NT2/D1 (cell line): ENCODE data around the gene CYB561D2.

Source experiments
- DNase-seq: peaks from one replicate; pipeline ENCODE4 v3.0.0-alpha.2; 2011; ENCODE audit warnings: low read depth, low spot score
- H3K27me3 ChIP-seq: 2 replicates; pipeline ENCODE4 v1.6.0; 2011; ENCODE audit warnings: mild to moderate bottlenecking; ENCODE audit not compliant: insufficient read length, insufficient read depth
- H3K36me3 ChIP-seq: 2 replicates; pipeline ENCODE4 v1.6.1; 2011; ENCODE audit warnings: mild to moderate bottlenecking, low read length, mixed read lengths; ENCODE audit not compliant: insufficient read depth, insufficient read length
- H3K4me1 ChIP-seq: 2 replicates; pipeline ENCODE4 v1.5.1; 2011; ENCODE audit not compliant: insufficient read depth, insufficient read length
- H3K4me3 ChIP-seq: 2 replicates; pipeline ENCODE4 v1.5.1; 2011; ENCODE audit warnings: low read depth; ENCODE audit not compliant: insufficient read length
- H3K9ac ChIP-seq: 2 replicates; pipeline ENCODE4 v1.6.0; 2011; ENCODE audit warnings: low read depth; ENCODE audit not compliant: insufficient read length
- H3K9me3 ChIP-seq: 2 replicates; pipeline ENCODE4 v1.5.1; 2011; ENCODE audit warnings: mild to moderate bottlenecking, low read length; ENCODE audit not compliant: insufficient read depth
- SUZ12 ChIP-seq: IDR thresholded peaks from 2 replicates; pipeline ENCODE4 v1.6.1; 2011; ENCODE audit not compliant: insufficient read length, insufficient read depth; ENCODE audit errors: extremely low read depth
- YY1 ChIP-seq: IDR thresholded peaks from 2 replicates; pipeline ENCODE4 v1.6.1; 2011; ENCODE audit not compliant: insufficient read length, insufficient read depth
- ZNF274 ChIP-seq: IDR thresholded peaks from 2 replicates; pipeline ENCODE4 v1.6.1; 2011; ENCODE audit warnings: mild to moderate bottlenecking, low read depth, low read length

CYB561D2 gene

DNA sequence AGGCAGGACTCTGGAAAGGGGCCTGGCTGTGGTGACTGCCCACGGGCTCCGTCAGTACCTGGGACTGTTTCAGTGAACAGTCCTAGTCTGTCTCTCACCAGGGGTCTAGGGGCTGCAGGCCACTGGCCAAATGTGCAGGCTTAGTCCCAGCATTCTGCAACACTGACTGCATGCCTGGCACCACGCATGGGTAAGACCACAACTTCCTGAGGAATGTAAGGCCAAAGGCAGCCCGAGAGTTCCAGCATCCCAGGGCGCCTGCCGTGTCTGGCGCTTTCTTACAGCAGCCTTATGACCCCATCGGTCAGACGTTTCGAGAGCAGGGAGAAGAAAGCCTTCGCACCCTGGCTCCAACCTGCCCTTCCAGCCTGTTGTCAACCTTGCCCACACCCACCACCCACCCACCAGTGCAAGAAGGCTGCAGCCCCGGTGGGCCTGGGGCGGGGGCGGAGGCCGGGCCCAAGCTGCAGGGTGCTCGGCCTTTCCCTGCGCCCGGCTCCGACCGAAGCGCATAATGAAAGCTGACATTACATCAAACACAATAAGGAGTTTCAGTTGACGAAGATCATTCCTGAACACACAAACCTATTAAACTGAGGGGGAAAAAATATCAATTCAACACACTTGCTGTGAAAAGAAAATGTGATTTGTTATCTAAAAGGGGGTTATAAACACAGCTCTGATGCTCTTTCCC lies 38.2 kb downstream of the CYB561D2 start:
- Histone ChIP-seq H3K9me3 (no peaks in the 10 kb centered on the region), H3K27me3 (no peaks in the 10 kb centered on the region), H3K9ac (no peak overlapping the region), H3K4me1 (peaks cover 11% of the 10 kb centered on the region), H3K4me3 (no peak overlapping the region), H3K36me3 (no peaks in the 10 kb centered on the region)
- DNase-seq, result no peak
- TF ChIP-seq YY1 (no peak), ZNF274 (no peak), SUZ12 (no peak)

DNA sequence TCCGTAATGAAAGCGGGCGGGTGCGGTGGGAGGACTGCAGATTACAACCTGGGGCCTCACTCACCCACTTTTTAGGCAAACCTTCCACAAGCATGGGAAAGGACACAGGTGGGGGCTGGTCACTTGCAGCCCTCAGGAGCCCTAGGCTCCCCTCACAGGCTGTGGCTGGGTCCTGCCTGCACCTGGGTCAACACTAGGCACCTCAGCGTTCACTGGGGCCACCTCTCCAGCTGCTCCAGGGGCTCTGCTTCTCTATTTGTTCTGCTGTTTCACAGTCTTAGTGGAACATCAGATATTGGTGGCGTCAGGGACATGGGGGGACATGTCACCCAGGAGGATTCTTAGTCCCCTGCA lies 38.7 kb downstream of the CYB561D2 start:
- DNase-seq, result no peak
- TF ChIP-seq YY1 (no peak), ZNF274 (no peak), SUZ12 (no peak)
- H3K36me3 ChIP-seq, result no peaks in the 10 kb centered on the region
- peaks cover 11% of the 10 kb centered on the region for H3K4me1 ChIP-seq
- no peaks in the 10 kb centered on the region for H3K9me3 ChIP-seq
- no peaks in the 10 kb centered on the region for H3K27me3 ChIP-seq
- H3K4me3 ChIP-seq, result no peak overlapping the region
- H3K9ac ChIP-seq, result no peak overlapping the region

GRCh38 chr3:50390508-50391224 lies 40.0 kb downstream of the CYB561D2 start:
- Histone ChIP-seq H3K36me3 (no peaks in the 10 kb centered on the region), H3K9ac (no peak overlapping the region), H3K4me1 (peaks cover 13% of the 10 kb centered on the region), H3K27me3 (no peaks in the 10 kb centered on the region), H3K4me3 (no peak overlapping the region), H3K9me3 (no peaks in the 10 kb centered on the region)
- TF ChIP-seq YY1, result no peak
- no peak for TF ChIP-seq SUZ12
- no peak for TF ChIP-seq ZNF274
- no peak for DNase-seq

DNA sequence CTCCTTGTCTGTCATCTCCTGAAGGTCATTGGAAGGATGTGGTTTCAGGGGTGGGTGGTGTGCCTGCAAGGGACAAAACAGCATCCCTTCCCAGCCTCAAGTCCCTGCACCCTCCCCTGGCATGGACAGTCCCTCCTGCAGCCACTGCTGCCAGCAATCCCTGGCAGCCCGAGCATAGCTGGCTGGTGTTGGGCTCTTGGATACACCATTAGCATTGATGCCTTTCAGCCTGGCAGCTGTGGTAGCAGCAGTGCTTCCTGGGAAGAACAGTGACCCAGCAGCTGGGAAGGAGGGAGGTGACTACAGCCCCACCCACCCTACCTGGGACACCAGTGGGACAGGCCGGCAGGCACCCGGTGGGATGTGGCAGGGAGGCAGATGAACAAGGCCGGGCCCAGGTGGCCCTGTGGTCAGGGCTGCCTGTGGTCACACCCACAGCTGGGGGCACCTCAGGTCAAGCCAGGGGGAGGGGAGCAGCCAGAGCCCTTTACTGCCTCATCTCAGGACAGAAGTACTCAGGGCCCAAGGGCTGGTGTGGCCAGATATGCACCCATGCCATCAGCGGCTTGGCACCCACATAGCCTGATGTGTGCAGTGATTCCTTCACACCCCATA lies 41.5 kb downstream of the CYB561D2 start:
- Histone ChIP-seq H3K36me3 (no peaks in the 10 kb centered on the region), H3K9me3 (no peaks in the 10 kb centered on the region), H3K4me3 (no peak overlapping the region), H3K27me3 (no peaks in the 10 kb centered on the region), H3K9ac (no peak overlapping the region), H3K4me1 (peaks cover 16% of the 10 kb centered on the region)
- DNase-seq, result no peak
- TF ChIP-seq SUZ12 (no peak), ZNF274 (no peak), YY1 (no peak)

DNA sequence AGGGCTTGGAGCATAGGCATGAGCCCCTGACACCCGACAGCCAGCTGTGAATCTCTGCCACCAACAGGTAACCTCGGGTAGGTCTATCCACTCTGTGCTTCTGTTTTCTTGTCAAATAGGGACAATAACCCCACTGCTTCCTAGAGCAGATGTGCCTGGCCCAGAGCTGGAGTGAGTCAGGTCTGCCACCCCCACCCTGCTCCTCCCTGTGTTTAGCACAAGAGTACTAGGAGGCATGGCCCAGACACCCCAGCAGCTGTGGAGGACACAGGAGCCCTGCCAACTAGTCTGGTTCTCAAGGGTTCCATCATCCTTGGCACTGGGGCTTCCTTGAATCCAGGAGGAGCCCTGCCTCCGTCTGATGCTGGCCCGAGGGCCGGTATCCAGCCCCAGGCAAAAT lies 42.4 kb downstream of the CYB561D2 start:
- DNase-seq, result no peak
- Histone ChIP-seq H3K9me3 (no peaks in the 10 kb centered on the region), H3K4me3 (no peak overlapping the region), H3K9ac (no peak overlapping the region), H3K4me1 (peaks cover 16% of the 10 kb centered on the region), H3K36me3 (no peaks in the 10 kb centered on the region), H3K27me3 (peaks cover 3% of the 10 kb centered on the region)
- no peak for TF ChIP-seq ZNF274

DNA sequence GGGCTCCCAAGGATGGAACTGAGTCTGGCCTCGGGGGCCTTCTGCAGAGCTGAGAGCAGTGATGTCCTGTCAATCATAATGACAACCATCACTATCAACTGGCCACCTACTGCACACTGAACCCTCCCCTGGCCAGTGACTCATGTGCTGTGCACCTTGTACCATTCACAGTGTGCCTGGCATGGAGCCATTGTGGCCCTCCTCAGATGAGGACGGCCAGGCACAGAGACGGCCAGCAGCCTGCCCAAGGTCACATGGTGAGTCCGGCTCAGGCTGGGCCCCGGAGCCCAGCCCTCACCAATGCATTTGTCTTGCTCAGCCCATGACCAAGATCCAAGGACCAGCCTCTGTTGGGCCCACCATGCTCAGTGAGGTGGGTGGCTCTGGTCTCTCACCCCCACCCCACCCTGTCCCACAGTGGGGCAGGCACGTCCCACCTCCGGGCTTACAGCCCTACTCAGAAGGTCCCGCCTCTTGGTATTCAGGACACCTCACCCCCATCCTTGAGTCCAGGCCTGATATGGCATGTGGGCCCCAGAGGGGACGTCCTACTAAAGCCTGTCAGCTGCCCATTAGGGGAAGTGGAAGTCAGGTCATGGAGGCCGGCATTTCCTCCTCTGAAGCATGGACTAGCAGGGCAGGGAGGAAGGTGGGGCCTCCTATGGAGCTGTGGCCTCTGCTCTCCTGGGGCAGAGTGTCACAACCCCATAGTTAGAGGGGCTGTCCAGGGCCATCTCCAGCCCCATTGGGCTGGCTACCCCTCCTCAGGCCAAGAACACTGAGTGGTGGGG lies 44.6 kb downstream of the CYB561D2 start:
- Histone ChIP-seq H3K4me3 (no peak overlapping the region), H3K4me1 (peaks cover 12% of the 10 kb centered on the region), H3K27me3 (peaks cover 10% of the 10 kb centered on the region), H3K9me3 (no peaks in the 10 kb centered on the region), H3K9ac (no peak overlapping the region), H3K36me3 (no peaks in the 10 kb centered on the region)
- no peak for DNase-seq
- no peak for TF ChIP-seq SUZ12
- TF ChIP-seq ZNF274, result no peak
- TF ChIP-seq YY1, result no peak

- no peaks in the 10 kb centered on the region for H3K36me3 ChIP-seq
- no peak for DNase-seq
- peaks cover 8% of the 10 kb centered on the region for H3K4me1 ChIP-seq
- TF ChIP-seq ZNF274 (no peak), SUZ12 (no peak), YY1 (no peak)
- peaks cover 11% of the 10 kb centered on the region for H3K27me3 ChIP-seq
- no peak overlapping the region for H3K4me3 ChIP-seq
- no peak overlapping the region for H3K9ac ChIP-seq
- H3K9me3 ChIP-seq, result no peaks in the 10 kb centered on the region
Observed at GRCh38 chr3:50396502-50396901, 45.8 kb downstream of the CYB561D2 start.
